Measurements from ENCODE around the gene NF1. TPM values are rescaled to one million over a fixed set of nuclear protein-coding genes. Genes with fewer than 3 reads are reported as not detected.

NF1 gene
- total and polyA plus RNA-seq, 2 donors (not counting 1 experiment from before 2014, with no cell fraction given), result 10.8 to 27.7 TPM

- DNase-seq (no peak), ATAC-seq (ENCODE audit: low read depth) (no peak)
- no peak for TF ChIP-seq EZH2 (IDR thresholded peaks at IDR 0.05; ENCODE audit: borderline replicate concordance, insufficient read depth, low read depth, low read length, poor library complexity, severe bottlenecking)
- TF ChIP-seq CTCF (IDR thresholded peaks at IDR 0.05), result no peak
- no peaks in the 10 kb centered on the region for H3K9me3 ChIP-seq (ENCODE audit: control extremely low read depth in 1 of 3, control insufficient read depth in 2 of 3, insufficient read depth in 1 of 3, low read length in 2 of 3)
- CTCF ChIA-PET, result no interaction called here
- no peaks in the 10 kb centered on the region for H3K27me3 ChIP-seq (replicated peaks in 1 of 4; ENCODE audit: control extremely low read depth in 1 of 4, control insufficient read depth in 3 of 4, insufficient read depth in 4 of 4, low read length in 3 of 4)
- no peak overlapping the region for H2AFZ ChIP-seq (ENCODE audit: insufficient read depth, low read depth, low read length, poor library complexity, severe bottlenecking)
- no peak overlapping the region for H3K4me3 ChIP-seq (ENCODE audit: control extremely low read depth in 1 of 5, extremely low read depth in 1 of 5, insufficient read depth in 1 of 5, low read depth in 2 of 5, low read length in 4 of 5)
- no peaks in the 10 kb centered on the region for H3K4me1 ChIP-seq (ENCODE audit: control insufficient read depth in 2 of 2, insufficient read depth in 2 of 2, low read length in 2 of 2)
- no peaks in the 10 kb centered on the region for H3K79me2 ChIP-seq (ENCODE audit: control insufficient read depth, insufficient read depth, low read length)
- no peak overlapping the region for H3K4me2 ChIP-seq (replicated peaks; ENCODE audit: low read depth, low read length, poor library complexity, severe bottlenecking)
- no peaks in the 10 kb centered on the region for H3K27me3 Mint-ChIP-seq
- intact Hi-C loops (cut with micrococcal nuclease), result no loop called here
- H3K9me3 Mint-ChIP-seq (ENCODE audit: insufficient read depth), result no peaks in the 10 kb centered on the region
- peaks cover 3% of the 10 kb centered on the region for H3K4me1 Mint-ChIP-seq
- POLR2A ChIA-PET, result no interaction called here
- no peak overlapping the region for H3K4me3 Mint-ChIP-seq
- H3K27ac ChIP-seq (ENCODE audit: low read length in 2 of 2), result no peak overlapping the region
- H3K27ac Mint-ChIP-seq, result no peak overlapping the region
- no peaks in the 10 kb centered on the region for H3K36me3 ChIP-seq (replicated peaks in 1 of 2; ENCODE audit: control extremely low read depth in 1 of 2, control insufficient read depth in 1 of 2, extremely low read depth in 1 of 2, insufficient read depth in 2 of 2, low read length in 1 of 2)
- H3K9ac ChIP-seq (ENCODE audit: low read length), result no peak overlapping the region
- H4K20me1 ChIP-seq (ENCODE audit: control insufficient read depth, insufficient read depth, low read length, poor library complexity, severe bottlenecking), result no peaks in the 10 kb centered on the region
These were observed 22.6 kb upstream of the NF1 start for GRCh38 chr17:31072186-31072585.

- no peaks in the 10 kb centered on the region for H3K27me3 Mint-ChIP-seq
- Histone ChIP-seq H3K4me3 (ENCODE audit: control extremely low read depth in 1 of 5, extremely low read depth in 1 of 5, insufficient read depth in 1 of 5, low read depth in 2 of 5, low read length in 4 of 5) (no peak overlapping the region), H3K9me3 (ENCODE audit: control extremely low read depth in 1 of 3, control insufficient read depth in 2 of 3, insufficient read depth in 1 of 3, low read length in 2 of 3) (no peaks in the 10 kb centered on the region), H3K36me3 (replicated peaks in 1 of 2; ENCODE audit: control extremely low read depth in 1 of 2, control insufficient read depth in 1 of 2, extremely low read depth in 1 of 2, insufficient read depth in 2 of 2, low read length in 1 of 2) (no peaks in the 10 kb centered on the region), H4K20me1 (ENCODE audit: control insufficient read depth, insufficient read depth, low read length, poor library complexity, severe bottlenecking) (no peaks in the 10 kb centered on the region), H3K79me2 (ENCODE audit: control insufficient read depth, insufficient read depth, low read length) (no peaks in the 10 kb centered on the region), H3K9ac (ENCODE audit: low read length) (no peak overlapping the region), H2AFZ (ENCODE audit: insufficient read depth, low read depth, low read length, poor library complexity, severe bottlenecking) (no peak overlapping the region), H3K4me1 (ENCODE audit: control insufficient read depth in 2 of 2, insufficient read depth in 2 of 2, low read length in 2 of 2) (no peaks in the 10 kb centered on the region), H3K27ac (ENCODE audit: low read length in 2 of 2) (no peak overlapping the region), H3K27me3 (replicated peaks in 1 of 4; ENCODE audit: control extremely low read depth in 1 of 4, control insufficient read depth in 3 of 4, insufficient read depth in 4 of 4, low read length in 3 of 4) (no peaks in the 10 kb centered on the region), H3K4me2 (replicated peaks; ENCODE audit: low read depth, low read length, poor library complexity, severe bottlenecking) (no peak overlapping the region)
- ATAC-seq (ENCODE audit: low read depth) (no peak), DNase-seq (no peak)
- CTCF ChIA-PET, result no interaction called here
- TF ChIP-seq EZH2 (IDR thresholded peaks at IDR 0.05; ENCODE audit: borderline replicate concordance, insufficient read depth, low read depth, low read length, poor library complexity, severe bottlenecking), result no peak
- TF ChIP-seq CTCF (IDR thresholded peaks at IDR 0.05), result no peak
- 67% methylated on average over 2 of the region's 4 CpGs for WGBS (ENCODE audit: insufficient coverage)
- no peak overlapping the region for H3K4me3 Mint-ChIP-seq
- intact Hi-C loops (cut with micrococcal nuclease), result no loop called here
- POLR2A ChIA-PET, result no interaction called here
- peaks cover 3% of the 10 kb centered on the region for H3K4me1 Mint-ChIP-seq
- no peaks in the 10 kb centered on the region for H3K9me3 Mint-ChIP-seq (ENCODE audit: insufficient read depth)
- no peak overlapping the region for H3K27ac Mint-ChIP-seq
These were observed 21.4 kb upstream of the NF1 start for GRCh38 chr17:31073411-31073810.
